Epidermal melanocyte (primary cell): ENCODE measurements around the gene ZNF287.
A peak's percentile ranks its signal among the peaks of the same experiment; 100 is the strongest.

Source experiments
- DNase-seq: peaks from one replicate; pipeline ENCODE4 v3.0.0; 2011; ENCODE audit warnings: low spot score; ENCODE audit not compliant: insufficient read length

ZNF287 gene

GRCh38 chr17:16516594-16517051 is 52.4 kb downstream of the ZNF287 start:
- DNase-seq, result peak; percentile 43

- no peak for DNase-seq
These were observed 53.1 kb downstream of the ZNF287 start for GRCh38 chr17:16515933-16516332.

GRCh38 chr17:16513873-16514272 is 55.1 kb downstream of the ZNF287 start:
- no peak for DNase-seq

GRCh38 chr17:16512011-16512410 is 57.0 kb downstream of the ZNF287 start:
- DNase-seq, result no peak

- no peak for DNase-seq
These were observed 57.4 kb downstream of the ZNF287 start for GRCh38 chr17:16511593-16511992.

GRCh38 chr17:16507918-16508533 is 61.0 kb downstream of the ZNF287 start:
- no peak for DNase-seq

- no peak for DNase-seq
These were observed 62.8 kb downstream of the ZNF287 start for GRCh38 chr17:16506188-16506587.

- no peak for DNase-seq
These were observed 64.0 kb downstream of the ZNF287 start for GRCh38 chr17:16504984-16505383.
